HG02852 (cell line): ENCODE data around the gene CEP250.
"Not testable (repeated sequence)": the region's sequence is repeated elsewhere in the genome, so short reads cannot be mapped to it uniquely, and the experiment has no call there.

Source experiments
- ATAC-seq: cut with Tn5 transposase; IDR thresholded peaks from one replicate; pipeline ENCODE4 v1.9.1; 2021; ENCODE audit warnings: mild to moderate bottlenecking, moderate library complexity; ENCODE audit not compliant: unreplicated experiment

Gene CEP250

DNA sequence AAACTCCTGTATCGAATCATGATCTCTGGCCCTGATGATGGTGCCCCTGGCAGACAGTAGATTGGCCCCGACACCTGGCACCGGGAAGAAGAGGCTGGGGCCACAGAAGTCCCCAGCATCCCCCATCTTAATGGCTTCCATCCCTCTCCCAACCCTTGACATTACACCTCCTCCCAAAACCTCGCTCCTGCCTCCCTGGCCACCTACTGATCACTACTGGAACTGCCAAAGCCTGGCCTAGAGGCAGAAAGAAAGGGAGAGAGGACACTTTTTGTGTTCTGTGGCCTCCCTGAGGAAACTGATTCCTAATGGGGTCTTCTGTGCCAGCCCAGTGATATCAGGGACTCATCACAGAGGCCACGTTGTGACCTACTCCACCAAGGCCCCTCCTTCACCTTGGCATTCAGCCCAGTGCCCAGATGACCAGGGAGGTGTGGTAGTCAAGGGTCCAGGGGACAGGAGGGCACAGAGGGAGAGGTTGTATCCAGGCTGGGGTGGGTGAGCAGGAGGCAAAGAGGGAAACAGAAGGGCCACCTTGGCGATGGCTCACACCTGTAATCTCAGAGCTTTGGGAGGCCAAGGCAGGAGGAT, 68.0 kb downstream of the CEP250 start:
- ATAC-seq: no peak

DNA sequence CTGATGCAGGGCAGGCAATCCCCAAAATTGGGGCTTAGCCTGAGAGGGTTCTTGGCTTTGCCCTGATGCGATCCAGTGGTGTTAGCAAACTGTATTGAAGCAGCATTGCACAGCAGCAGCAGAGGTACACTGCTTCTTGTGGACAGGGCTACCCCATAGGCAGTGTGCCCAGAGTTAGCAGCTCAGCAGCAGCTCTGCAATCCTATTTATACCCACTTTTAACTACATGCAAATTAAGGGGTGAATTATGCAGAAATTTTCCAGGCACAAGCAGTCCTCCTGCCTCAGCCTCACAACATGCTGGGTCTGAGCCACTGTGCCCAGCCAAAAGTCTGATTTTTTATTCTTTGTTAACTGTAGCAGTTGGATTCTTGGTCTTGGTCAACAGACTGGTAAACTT, 70.2 kb downstream of the CEP250 start:
- no peak for ATAC-seq

GRCh38 chr20:35527122-35527769, 71.8 kb downstream of the CEP250 start:
- no peak for ATAC-seq

DNA sequence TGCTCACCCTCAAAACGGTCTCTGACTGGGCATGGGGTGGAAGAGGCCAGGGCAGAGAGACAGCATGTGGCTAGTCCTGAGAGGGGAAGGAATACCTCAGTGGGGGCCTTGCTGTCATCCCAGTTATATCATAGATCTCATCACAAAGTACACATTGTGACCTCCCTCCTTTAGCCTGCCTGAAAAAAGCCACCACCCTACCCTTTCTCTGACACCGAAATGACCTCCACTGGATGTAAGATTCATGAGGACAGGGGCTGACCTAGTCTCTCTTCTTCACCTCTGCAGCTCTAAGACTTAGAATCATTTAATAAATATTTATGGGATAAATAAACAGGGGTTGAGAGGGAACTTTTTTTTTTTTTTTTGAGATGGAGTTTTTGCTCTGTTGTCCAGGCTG, 74.2 kb downstream of the CEP250 start, which contains the start of gene C20orf173:
Gene C20orf173 (minus strand): TSS at position 101 of the 400 bp plus-strand sequence. CDS start 279 bp downstream, outside the sequence.
- no peak for ATAC-seq

DNA sequence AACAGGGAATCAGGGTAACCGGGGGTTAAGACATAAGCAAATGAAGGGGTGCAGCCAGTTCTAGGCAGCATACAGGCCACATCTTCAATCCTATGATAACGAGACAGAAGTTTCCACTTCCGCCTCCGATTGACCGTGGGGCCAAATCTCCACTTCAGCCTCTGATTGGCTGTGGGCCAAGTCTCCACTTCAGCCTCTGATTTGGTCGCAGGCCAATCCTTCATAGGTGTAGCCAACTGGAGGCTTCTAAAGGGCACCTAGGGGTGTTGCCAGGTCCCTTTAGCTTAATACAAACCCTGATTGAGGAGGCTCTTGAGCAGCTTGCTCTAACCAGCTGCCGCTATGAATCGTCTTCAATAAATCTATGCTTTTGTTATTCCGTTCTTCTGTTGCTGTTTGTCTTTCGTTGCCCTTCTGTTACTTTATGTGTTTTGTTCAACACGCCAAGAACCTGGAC, 84.4 kb downstream of the CEP250 start:
- ATAC-seq: peak; percentile 39

GRCh38 chr20:35541118-35541782, 85.9 kb downstream of the CEP250 start:
- no peak for ATAC-seq

DNA sequence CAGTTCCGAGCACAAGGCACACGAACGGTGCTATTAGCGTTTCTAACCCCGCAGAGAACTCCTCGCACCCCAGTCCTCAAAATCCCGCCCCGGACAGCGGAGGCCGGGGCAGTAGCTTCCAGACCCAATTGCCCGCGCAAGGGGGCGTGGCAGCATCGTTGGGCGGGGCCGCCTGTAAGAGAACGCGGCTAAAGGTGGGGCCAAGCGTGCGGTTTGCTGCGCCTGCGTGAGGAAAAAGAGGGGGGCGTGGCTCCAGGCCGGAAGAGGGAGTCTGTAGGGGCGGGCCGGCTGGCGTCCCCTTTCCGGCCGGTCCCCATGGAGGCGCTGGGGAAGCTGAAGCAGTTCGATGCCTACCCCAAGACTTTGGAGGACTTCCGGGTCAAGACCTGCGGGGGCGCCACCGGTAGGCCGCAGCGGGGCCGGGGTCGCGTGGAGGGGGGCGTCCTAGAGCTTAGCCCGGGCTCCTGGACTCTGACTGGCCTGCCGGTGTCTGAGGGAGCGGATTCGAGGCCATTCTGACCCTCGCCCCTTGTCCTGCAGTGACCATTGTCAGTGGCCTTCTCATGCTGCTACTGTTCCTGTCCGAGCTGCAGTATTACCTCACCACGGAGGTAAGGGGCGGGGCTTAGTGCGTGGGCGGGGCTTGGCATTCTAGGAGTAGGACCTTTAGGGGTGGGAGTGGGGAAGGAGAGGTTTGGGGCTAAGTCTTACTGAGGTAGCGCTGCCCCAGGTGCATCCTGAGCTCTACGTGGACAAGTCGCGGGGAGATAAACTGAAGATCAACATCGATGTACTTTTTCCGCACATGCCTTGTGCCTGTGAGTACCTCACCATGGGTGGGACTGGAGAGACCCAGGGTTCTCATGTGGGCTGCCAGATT, 86.6 kb downstream of the CEP250 start, which contains the start of gene ERGIC3:
Gene ERGIC3 (plus strand): TSS at position 296 of the 880 bp plus-strand sequence. CDS start 20 bp downstream, at position 316.
- peak; percentile 93 for ATAC-seq

GRCh38 chr20:35542990-35543389, 87.6 kb downstream of the CEP250 start:
- ATAC-seq: no peak

DNA sequence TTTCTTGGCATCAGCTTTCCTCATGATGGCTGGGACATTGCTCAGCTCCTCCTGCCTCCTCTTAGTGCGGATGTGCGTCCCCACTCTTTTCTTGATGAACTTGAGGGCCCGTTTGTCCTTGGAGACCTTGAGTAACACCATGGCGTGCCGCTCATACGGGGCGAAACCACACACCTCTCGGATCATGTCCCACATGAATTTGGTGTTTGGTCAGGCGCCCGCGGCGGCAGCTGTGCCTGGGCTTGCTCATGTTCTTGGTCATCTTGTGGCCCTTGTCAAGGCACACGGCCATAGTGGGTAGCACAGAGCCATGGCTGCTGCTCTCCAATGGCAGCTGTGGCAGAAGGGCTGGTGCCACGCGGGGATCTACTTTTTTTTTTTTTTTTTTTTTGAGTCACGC, 89.0 kb downstream of the CEP250 start:
- no peak for ATAC-seq

GRCh38 chr20:35544941-35545340, 89.5 kb downstream of the CEP250 start:
- not testable (repeated sequence) for ATAC-seq

GRCh38 chr20:35546127-35546526, 90.7 kb downstream of the CEP250 start:
- no peak for ATAC-seq

DNA sequence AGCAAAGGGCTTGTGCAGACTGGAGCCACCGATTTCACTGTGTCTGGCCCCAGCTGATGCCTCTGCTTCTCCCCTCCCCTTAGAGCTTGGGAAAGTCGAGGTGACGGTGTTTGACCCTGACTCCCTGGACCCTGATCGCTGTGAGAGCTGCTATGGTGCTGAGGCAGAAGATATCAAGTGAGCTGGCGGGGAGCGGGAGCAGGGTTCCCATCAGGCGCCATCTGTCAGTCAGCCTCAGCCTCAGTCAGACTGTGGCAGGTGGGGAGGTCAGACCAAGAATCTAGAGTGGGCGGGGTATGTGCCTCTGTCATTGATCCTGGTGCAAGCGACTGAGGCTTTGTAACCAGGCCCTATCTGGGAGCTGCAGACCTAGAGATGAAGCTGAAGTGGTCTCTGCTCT, 91.9 kb downstream of the CEP250 start:
- ATAC-seq: no peak

DNA sequence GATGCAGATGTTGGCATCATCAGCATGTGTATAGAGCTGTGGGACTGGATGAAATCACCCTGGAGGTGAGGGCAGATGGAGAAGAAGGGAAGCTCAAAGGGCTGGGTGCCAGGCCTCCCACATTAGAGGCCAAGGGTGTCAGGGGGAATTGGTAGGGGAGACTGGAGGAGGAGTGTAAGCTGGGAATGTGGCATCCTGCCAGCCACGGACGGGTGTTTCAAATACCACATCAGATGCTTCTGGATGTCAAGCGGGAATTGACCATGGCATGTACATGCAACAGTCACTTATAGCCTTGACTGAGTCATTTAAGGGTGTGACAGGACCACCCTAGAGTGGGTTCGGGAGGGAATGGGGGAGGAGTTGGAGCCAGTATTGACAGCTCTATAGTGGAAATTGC, 96.1 kb downstream of the CEP250 start:
- ATAC-seq: no peak

DNA sequence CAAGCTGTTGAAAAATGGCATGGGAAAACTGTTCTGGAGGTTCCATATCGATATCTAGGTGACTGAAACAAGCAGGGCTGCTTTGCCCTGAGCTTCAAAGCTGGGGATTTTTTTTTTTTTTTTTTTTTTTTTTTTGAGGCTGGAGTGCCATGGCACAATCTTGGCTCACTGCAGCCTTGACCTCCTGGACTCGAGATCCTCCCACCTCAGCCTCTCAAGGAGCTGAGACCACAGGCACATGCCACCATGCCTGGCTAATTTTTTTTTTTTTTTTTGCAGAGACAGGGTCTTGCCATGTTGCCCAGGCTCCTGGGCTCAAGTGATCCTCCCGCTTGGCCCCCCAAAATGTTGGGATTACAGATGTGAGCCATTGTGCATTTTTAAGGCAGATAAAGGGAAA, 97.5 kb downstream of the CEP250 start:
- no peak for ATAC-seq

GRCh38 chr20:35555461-35555860, 100.1 kb downstream of the CEP250 start:
- not testable (repeated sequence) for ATAC-seq

GRCh38 chr20:35555951-35556645, 100.7 kb downstream of the CEP250 start:
- no peak for ATAC-seq

GRCh38 chr20:35556871-35557270, 101.5 kb downstream of the CEP250 start:
- no peak for ATAC-seq

GRCh38 chr20:35558451-35558850, 103.1 kb downstream of the CEP250 start:
- no peak for ATAC-seq

DNA sequence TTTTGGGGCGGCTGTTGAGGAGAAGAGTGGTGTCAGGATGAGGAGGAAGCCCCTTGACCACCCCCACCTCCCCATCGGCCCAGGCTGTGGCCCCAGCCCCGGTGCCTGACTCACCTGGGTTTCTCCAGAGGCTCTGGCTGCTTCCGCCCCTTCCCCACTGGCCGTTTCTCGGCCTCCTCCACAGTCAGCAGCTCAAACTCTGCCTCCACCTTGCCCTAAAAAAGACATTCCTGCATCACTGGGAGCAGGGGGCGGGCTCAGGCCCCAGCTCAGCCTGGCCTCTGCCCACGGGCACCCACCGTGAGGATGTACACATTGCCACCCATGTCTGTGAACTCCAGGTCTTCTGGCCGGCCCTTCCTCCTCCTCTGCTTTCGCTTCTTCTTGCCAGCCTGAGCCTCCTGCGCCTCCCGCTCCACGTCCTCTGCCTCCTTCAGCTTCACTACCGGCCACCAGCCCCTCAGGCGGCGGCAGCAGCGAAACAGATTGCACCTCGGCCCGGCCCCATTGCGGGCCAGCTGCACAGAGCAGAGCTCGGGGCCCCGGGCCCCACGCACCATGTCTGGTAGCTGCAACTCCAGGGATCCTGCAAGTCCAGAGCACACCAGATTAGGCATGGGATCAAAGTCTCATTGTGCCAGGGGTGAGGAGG, 103.8 kb downstream of the CEP250 start:
- no peak for ATAC-seq

- ATAC-seq: no peak
Measured at GRCh38 chr20:35560105-35560511, 104.7 kb downstream of the CEP250 start.
